ENCODE results near the gene ARL3.
A peak's percentile ranks its signal among the peaks of the same experiment; 100 is the strongest.

The ARL3 gene

GRCh38 chr10:102649797-102650654, 64.2 kb downstream of the ARL3 start:
- no peak for DNase-seq

- DNase-seq = no peak
Measured at GRCh38 chr10:102648889-102649796, 65.1 kb downstream of the ARL3 start.

GRCh38 chr10:102648269-102648888, 65.8 kb downstream of the ARL3 start:
- DNase-seq = no peak

GRCh38 chr10:102647443-102648268, 66.5 kb downstream of the ARL3 start:
- no peak for DNase-seq

GRCh38 chr10:102646610-102647442, 67.4 kb downstream of the ARL3 start:
- DNase-seq = no peak

- peak in 1 of 2 experiments; percentile 28 for DNase-seq
Measured at GRCh38 chr10:102645741-102646609, 68.2 kb downstream of the ARL3 start.

- peak in 1 of 2 experiments; percentile 9 for DNase-seq
Measured at GRCh38 chr10:102645388-102645740, 68.8 kb downstream of the ARL3 start.

- peak; percentile 31 to 67 for DNase-seq
Measured at GRCh38 chr10:102644646-102645387, 69.4 kb downstream of the ARL3 start.

GRCh38 chr10:102644066-102644645, 70.0 kb downstream of the ARL3 start, which contains the start of gene TRIM8:
Gene TRIM8 (plus strand): TSS chr10:102644479. CDS start chr10:102644618, 139 bp downstream.
- peak in 1 of 2 experiments; percentile 29 for DNase-seq

GRCh38 chr10:102643336-102644065, 70.7 kb downstream of the ARL3 start:
- peak in 1 of 2 experiments; percentile 26 for DNase-seq

GRCh38 chr10:102642736-102643335, 71.4 kb downstream of the ARL3 start:
- peak in 1 of 2 experiments; percentile 18 for DNase-seq

- DNase-seq = peak; percentile 67 to 88
Measured at GRCh38 chr10:102641880-102642735, 72.1 kb downstream of the ARL3 start.

GRCh38 chr10:102641402-102641801, 72.8 kb downstream of the ARL3 start:
- no peak for DNase-seq

GRCh38 chr10:102639537-102639936, 74.7 kb downstream of the ARL3 start:
- DNase-seq = no peak

GRCh38 chr10:102635377-102635776, 78.8 kb downstream of the ARL3 start:
- no peak for DNase-seq

- no peak for DNase-seq
Measured at GRCh38 chr10:102634686-102635085, 79.5 kb downstream of the ARL3 start.

GRCh38 chr10:102633848-102634247, 80.3 kb downstream of the ARL3 start:
- no peak for DNase-seq
